Ishikawa (cell line): ENCODE results near the gene ATF5.

Experiments
- CEBPB ChIP-seq: IDR thresholded peaks from 2 replicates; pipeline ENCODE4 v1.6.1; 2012
- CREB1 ChIP-seq: IDR thresholded peaks from 2 replicates; pipeline ENCODE4 v1.6.1; 2012; ENCODE audit warnings: low read depth
- EGR1 ChIP-seq: IDR thresholded peaks from 2 replicates; pipeline ENCODE4 v1.6.1; 2012
- EP300 ChIP-seq: IDR thresholded peaks from 2 replicates; pipeline ENCODE4 v1.6.1; 2012; ENCODE audit warnings: borderline replicate concordance
- FOXM1 ChIP-seq: IDR thresholded peaks from 2 replicates; pipeline ENCODE4 v1.6.1; 2012; ENCODE audit warnings: low read depth, borderline replicate concordance
- NFIC ChIP-seq: IDR thresholded peaks from 2 replicates; pipeline ENCODE4 v1.6.1; 2012
- RAD21 ChIP-seq: IDR thresholded peaks from 2 replicates; pipeline ENCODE4 v1.6.1; 2012; ENCODE audit warnings: low read depth
- TAF1 ChIP-seq: IDR thresholded peaks from 2 replicates; pipeline ENCODE4 v1.6.1; 2012; ENCODE audit warnings: low read depth, mild to moderate bottlenecking
- TCF12 ChIP-seq: IDR thresholded peaks from 2 replicates; pipeline ENCODE4 v1.6.1; 2012; ENCODE audit warnings: low read depth
- TEAD4 ChIP-seq: IDR thresholded peaks from 2 replicates; pipeline ENCODE4 v1.6.1; 2012
- YY1 ChIP-seq: IDR thresholded peaks from 2 replicates; pipeline ENCODE4 v1.6.1; 2012; ENCODE audit warnings: low read depth
- ZBTB7A ChIP-seq: IDR thresholded peaks from 2 replicates; pipeline ENCODE4 v1.6.1; 2012; ENCODE audit warnings: low read depth
- TF ChIP-seq, protein P1 (sequence below): IDR thresholded peaks from 2 replicates; pipeline ENCODE4 v1.6.1; 2012; ENCODE audit warnings: low read depth, mild to moderate bottlenecking
- TF ChIP-seq, protein P2 (sequence below): IDR thresholded peaks from 2 replicates; pipeline ENCODE4 v1.6.1; 2012
- TF ChIP-seq, protein P3 (sequence below): IDR thresholded peaks from 2 replicates; pipeline ENCODE4 v1.6.1; 2012

The ATF5 gene

DNA sequence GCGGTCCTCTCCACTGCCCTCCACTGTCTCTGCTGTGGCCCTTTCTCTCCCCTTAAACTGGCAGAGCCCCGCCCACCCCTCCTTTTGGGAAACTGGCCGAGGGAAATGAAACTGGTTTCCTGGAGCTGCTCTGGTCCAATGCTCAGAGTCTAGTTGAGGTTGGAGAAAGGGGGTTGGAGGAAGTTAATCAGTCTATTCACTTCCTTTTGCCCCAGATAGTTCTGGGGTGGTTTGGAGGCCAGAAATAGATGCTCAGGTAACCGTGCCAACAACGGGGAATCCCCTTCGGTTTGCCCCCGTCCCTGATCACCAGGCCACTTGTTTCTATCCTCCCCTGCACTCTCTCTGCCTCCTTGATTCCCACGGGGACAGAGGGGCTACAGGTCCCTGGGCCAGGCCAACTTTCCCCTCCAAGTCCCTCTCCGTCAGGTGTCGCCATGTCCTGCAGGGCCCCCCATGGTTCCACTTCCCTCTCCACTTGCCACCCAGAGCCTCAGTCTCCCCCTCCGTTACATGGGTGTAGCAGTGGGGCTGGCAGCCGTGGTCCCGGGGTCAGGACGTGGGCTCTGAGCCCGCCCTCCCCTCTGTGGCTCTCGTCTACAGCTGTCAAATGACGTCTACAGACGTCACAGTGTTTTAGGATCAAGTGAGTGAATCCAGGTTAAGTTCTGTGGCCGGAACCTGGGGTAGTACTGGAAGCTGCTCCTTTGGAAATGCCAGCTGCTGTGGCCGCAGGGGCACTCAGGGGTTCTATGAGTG, 32.0 kb upstream of the ATF5 start, which contains the start of gene IL4I1:
IL4I1 (minus strand) TSS at position 25 of the 759 bp plus-strand sequence. CDS start 727 bp downstream, outside the sequence.
- TF ChIP-seq NFIC (no peak), CREB1 (no peak), EGR1 (no peak), CEBPB (no peak), ZBTB7A (no peak), RAD21 (no peak), TAF1 (no peak), YY1 (no peak), FOXM1 (no peak), EP300 (no peak), TCF12 (no peak), TEAD4 (no peak)
- TF ChIP-seq, protein P1, sequence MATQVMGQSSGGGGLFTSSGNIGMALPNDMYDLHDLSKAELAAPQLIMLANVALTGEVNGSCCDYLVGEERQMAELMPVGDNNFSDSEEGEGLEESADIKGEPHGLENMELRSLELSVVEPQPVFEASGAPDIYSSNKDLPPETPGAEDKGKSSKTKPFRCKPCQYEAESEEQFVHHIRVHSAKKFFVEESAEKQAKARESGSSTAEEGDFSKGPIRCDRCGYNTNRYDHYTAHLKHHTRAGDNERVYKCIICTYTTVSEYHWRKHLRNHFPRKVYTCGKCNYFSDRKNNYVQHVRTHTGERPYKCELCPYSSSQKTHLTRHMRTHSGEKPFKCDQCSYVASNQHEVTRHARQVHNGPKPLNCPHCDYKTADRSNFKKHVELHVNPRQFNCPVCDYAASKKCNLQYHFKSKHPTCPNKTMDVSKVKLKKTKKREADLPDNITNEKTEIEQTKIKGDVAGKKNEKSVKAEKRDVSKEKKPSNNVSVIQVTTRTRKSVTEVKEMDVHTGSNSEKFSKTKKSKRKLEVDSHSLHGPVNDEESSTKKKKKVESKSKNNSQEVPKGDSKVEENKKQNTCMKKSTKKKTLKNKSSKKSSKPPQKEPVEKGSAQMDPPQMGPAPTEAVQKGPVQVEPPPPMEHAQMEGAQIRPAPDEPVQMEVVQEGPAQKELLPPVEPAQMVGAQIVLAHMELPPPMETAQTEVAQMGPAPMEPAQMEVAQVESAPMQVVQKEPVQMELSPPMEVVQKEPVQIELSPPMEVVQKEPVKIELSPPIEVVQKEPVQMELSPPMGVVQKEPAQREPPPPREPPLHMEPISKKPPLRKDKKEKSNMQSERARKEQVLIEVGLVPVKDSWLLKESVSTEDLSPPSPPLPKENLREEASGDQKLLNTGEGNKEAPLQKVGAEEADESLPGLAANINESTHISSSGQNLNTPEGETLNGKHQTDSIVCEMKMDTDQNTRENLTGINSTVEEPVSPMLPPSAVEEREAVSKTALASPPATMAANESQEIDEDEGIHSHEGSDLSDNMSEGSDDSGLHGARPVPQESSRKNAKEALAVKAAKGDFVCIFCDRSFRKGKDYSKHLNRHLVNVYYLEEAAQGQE: no peak
- TF ChIP-seq, protein P2, sequence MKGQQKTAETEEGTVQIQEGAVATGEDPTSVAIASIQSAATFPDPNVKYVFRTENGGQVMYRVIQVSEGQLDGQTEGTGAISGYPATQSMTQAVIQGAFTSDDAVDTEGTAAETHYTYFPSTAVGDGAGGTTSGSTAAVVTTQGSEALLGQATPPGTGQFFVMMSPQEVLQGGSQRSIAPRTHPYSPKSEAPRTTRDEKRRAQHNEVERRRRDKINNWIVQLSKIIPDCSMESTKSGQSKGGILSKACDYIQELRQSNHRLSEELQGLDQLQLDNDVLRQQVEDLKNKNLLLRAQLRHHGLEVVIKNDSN: no peak
- TF ChIP-seq, protein P3, sequence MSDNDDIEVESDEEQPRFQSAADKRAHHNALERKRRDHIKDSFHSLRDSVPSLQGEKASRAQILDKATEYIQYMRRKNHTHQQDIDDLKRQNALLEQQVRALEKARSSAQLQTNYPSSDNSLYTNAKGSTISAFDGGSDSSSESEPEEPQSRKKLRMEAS: no peak

DNA sequence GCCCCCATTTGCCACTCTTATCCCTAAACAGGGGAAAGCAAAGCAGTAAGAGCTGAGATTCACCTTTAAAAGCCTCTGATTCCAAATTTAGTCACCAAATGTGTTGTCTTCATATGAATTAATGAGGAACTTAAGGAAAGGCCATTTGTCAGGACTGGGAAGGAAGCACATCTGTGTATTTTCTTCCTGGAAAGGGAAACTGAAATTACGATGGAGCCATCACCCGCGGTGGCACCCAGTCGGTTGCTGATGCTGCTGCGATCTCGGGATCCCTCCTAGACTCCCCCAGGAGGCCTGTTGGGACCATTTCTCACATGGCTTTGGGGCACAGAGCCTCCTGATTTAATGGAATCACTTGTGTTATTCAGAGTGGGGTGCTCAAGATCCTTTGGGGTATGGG, 24.9 kb upstream of the ATF5 start:
- TF ChIP-seq TEAD4: no peak
- TF ChIP-seq, protein P1: no peak
- TF ChIP-seq FOXM1: no peak
- TF ChIP-seq TCF12: no peak
- TF ChIP-seq CEBPB: no peak
- TF ChIP-seq RAD21: no peak
- TF ChIP-seq NFIC: no peak
- TF ChIP-seq TAF1: no peak

DNA sequence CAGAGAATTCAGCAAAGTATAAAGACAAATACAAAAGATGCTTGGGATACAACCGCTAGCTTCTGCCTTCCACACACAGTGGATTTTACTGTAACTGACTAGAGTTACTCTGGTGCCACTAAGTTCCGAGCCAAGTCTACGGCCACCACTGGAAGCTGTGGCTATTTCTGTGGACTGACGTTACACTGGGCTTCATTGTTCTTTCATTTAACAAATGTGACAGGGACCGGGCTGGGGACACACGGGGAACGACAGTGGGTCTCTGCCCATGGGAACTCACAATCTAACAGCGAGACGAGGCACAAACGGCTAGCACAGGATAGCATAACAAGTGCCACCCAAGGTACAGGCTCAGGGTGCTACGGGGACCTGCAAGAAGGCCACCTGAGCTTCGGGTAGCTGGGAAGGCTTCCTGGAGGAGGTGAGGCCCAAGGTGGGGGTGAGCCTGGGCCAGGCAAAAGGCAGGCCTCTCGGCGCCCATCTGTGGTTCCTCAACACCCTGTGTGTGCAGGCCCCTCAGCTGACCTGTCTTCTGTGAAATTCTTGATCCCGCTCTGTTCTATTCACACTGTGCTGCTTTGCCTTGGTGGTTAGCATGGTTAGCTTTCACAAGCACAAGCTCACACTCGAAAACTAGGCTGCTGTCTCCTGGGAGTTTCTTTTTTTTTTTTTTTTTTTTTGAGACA, 22.0 kb upstream of the ATF5 start:
- TF ChIP-seq EGR1 (no peak), RAD21 (no peak), NFIC (no peak), TCF12 (no peak), TAF1 (no peak), CREB1 (no peak), YY1 (no peak), EP300 (no peak), TEAD4 (no peak), FOXM1 (no peak), ZBTB7A (no peak), CEBPB (no peak)
- TF ChIP-seq, protein P3: no peak
- TF ChIP-seq, protein P1: no peak
- TF ChIP-seq, protein P2: no peak
